ENCODE results near the gene PRR32.
"Not testable (repeated sequence)": the region's sequence is repeated elsewhere in the genome, so short reads cannot be mapped to it uniquely, and the experiment has no call there.

PRR32 gene, protein sequence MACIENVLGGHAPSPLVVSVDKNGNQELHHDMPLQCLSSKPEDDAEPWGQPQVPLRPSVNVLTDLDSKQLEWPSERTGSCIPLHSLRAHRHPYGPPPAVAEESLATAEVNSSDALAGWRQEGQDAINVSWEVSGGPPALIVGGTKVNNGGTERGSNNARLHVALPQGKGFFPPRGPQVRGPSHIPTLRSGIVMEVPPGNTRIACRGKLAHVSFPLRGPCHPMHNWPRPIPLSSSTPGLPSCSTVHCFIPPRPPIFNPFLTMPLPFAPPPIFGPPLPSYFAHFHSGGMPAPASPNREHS
- 0 reads per million in 9 experiments for total RNA-seq

DNA sequence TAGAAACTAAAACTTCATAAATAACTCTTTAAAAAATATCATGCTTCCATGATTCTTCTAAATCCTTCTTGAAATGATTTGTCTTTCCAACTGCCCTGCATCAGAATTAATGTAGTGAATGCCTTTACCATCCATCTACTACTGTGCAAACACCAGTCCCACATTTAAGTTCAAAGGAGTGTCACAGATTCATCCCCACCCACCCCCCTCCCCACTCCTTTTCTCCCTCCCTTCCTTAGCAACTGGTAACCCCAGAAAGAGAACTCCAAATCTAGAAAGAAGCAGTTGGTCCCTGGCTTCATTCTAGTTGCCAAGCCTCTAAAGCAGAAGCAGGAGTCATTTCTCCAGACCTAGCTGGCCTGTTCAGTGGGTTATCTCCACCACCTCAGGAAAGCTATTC is at the start of gene PRR32:
PRR32 (plus strand) TSS at position 301 of the 400 bp plus-strand sequence. CDS start 115 bp downstream, outside the sequence.
- no peak for ATAC-seq (replicated peaks)
- Mint-ChIP-seq H3K27me3 (no peaks in the 10 kb centered on the region), H3K4me3 (no peak within 1 kb of the TSS), H3K27ac (no peak within 1 kb of the TSS), H3K36me3 (ENCODE audit: insufficient read depth) (no peaks in the 10 kb centered on the region), H3K9me3 (peaks cover 0 to 4% of the 10 kb centered on the region in 2 donors), H3K4me1 (ENCODE audit: low read depth in 2 of 2) (no peaks in the 10 kb centered on the region)
- DNase-seq: no peak

DNA sequence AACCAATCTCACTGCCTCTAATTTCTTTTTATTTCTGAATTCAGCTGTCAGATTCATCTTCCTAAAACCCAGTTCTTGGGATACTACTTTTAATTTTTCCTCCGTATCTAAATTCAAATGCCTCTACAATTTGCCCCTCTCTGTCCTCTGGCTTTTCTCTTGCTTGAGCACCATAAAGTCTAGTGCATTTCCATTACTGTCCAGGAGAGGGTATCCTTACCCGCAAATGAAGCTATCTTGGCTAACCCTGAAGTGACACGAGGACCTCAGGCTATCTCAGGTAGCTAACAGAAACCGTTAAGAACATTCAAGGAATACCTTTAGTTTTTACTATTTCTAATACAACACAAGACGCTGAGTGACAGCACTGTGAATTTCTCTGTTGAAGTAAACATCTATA is 49.4 kb upstream of the PRR32 start:
- DNase-seq (no peak), ATAC-seq (replicated peaks) (no peak)

DNA sequence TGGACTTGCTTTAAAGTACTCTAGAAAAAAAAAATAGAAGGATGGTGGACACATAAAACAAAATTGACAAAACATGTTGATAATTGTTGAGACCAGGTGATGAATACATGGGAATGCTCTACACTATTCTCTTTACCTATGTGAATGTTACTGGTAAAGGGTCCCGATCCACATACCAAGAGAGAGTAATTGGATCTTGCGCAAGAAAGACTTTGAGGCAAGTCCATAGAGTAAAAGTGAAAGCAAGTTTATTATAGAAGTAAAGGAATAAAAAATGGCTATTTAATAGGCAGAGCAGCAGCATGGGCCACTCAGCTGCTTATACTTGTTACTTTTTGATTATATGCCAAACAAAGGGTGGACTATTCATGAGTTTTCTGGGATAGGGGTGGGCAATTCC is 34.0 kb upstream of the PRR32 start:
- Mint-ChIP-seq H3K9me3 (peaks cover 0 to 5% of the 10 kb centered on the region in 2 donors), H3K27me3 (no peaks in the 10 kb centered on the region), H3K36me3 (ENCODE audit: insufficient read depth) (peaks cover 4% of the 10 kb centered on the region), H3K4me3 (no peak overlapping the region), H3K27ac (no peak overlapping the region), H3K4me1 (ENCODE audit: low read depth in 2 of 2) (no peaks in the 10 kb centered on the region)
- DNase-seq: no peak
- no peak for ATAC-seq (replicated peaks)

More for the DNA sequence above, 49.4 kb upstream of the PRR32 start:
- H3K4me1 Mint-ChIP-seq (ENCODE audit: low read depth in 2 of 2): no peaks in the 10 kb centered on the region
- H3K27me3 Mint-ChIP-seq: no peaks in the 10 kb centered on the region
- peaks cover 0 to 3% of the 10 kb centered on the region in 2 donors for H3K9me3 Mint-ChIP-seq
- H3K4me3 Mint-ChIP-seq: no peak overlapping the region
- no peaks in the 10 kb centered on the region for H3K36me3 Mint-ChIP-seq (ENCODE audit: insufficient read depth)
- no peak overlapping the region for H3K27ac Mint-ChIP-seq

DNA sequence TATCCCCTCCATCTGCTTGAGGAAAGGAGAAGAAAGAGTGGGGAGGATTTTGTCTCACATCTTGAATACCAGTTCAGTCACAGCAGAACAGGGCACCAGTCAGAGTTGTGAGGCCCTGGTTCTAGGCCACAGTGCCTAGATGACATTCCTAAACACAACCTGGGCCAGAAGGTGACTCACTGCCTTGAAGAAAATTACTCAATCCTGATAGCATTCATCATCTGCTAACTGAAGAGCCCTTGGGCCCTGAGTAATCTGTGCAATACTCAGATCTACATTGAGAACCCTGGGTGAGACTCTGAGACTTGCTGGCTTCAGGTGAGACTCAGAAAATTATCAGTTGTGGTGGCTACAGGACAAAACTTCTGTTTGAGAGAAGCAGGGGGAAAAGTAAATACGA is 20.5 kb upstream of the PRR32 start:
- H3K4me3 Mint-ChIP-seq: no peak overlapping the region
- no peaks in the 10 kb centered on the region for H3K4me1 Mint-ChIP-seq (ENCODE audit: low read depth in 2 of 2)

GRCh38 chrX:126806784-126807183 is 12.7 kb upstream of the PRR32 start:
- not testable (repeated sequence) for H3K27me3 Mint-ChIP-seq; ATAC-seq (replicated peaks); DNase-seq; H3K4me3 Mint-ChIP-seq; H3K9me3 Mint-ChIP-seq; H3K36me3 Mint-ChIP-seq (ENCODE audit: insufficient read depth); H3K4me1 Mint-ChIP-seq (ENCODE audit: low read depth in 2 of 2); H3K27ac Mint-ChIP-seq

More for the DNA sequence above, 20.5 kb upstream of the PRR32 start:
- no peak for DNase-seq
- Mint-ChIP-seq H3K36me3 (ENCODE audit: insufficient read depth) (no peaks in the 10 kb centered on the region), H3K27ac (no peak overlapping the region), H3K27me3 (no peaks in the 10 kb centered on the region), H3K9me3 (peaks cover 0 to 2% of the 10 kb centered on the region in 2 donors)
- no peak for ATAC-seq (replicated peaks)

DNA sequence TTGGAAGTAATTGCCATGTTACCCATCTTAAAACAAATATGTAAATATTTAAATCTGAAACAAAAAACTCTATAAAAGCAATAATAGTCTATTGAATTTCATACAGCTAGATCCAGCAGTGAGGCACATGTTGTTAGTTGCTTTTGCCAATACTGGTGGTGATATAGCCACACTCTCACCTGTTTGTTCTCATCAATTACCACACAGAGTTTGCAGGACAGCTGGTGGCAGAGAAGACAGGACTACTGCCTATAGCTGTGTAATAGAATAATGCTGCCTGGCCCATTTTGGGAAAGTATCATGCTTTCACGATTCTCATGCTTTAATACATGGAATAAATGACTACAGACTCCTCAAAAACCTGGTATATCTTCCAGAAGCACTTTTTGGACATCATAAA is 3.7 kb upstream of the PRR32 start:
- Mint-ChIP-seq H3K4me3 (no peak overlapping the region), H3K27ac (no peak overlapping the region), H3K9me3 (no peaks in the 10 kb centered on the region), H3K27me3 (no peaks in the 10 kb centered on the region), H3K4me1 (ENCODE audit: low read depth in 2 of 2) (no peaks in the 10 kb centered on the region), H3K36me3 (ENCODE audit: insufficient read depth) (no peaks in the 10 kb centered on the region)
- DNase-seq (no peak), ATAC-seq (replicated peaks) (no peak)

- H3K4me3 Mint-ChIP-seq: no peak overlapping the region
- H3K9me3 Mint-ChIP-seq: peaks cover 0 to 4% of the 10 kb centered on the region in 2 donors
- H3K27ac Mint-ChIP-seq: no peak overlapping the region
Observed at GRCh38 chrX:126820700-126821420, 1.3 kb downstream of the PRR32 start.

GRCh38 chrX:126824338-126825007 is 4.9 kb downstream of the PRR32 start:
- no peak overlapping the region for H3K27ac Mint-ChIP-seq
- H3K4me1 Mint-ChIP-seq (ENCODE audit: low read depth in 2 of 2): no peaks in the 10 kb centered on the region
- no peak for DNase-seq
- peaks cover 0 to 4% of the 10 kb centered on the region in 2 donors for H3K9me3 Mint-ChIP-seq
- no peak for ATAC-seq (replicated peaks)
- no peak overlapping the region for H3K4me3 Mint-ChIP-seq
- H3K36me3 Mint-ChIP-seq (ENCODE audit: insufficient read depth): no peaks in the 10 kb centered on the region
- H3K27me3 Mint-ChIP-seq: no peaks in the 10 kb centered on the region

More at GRCh38 chrX:126820700-126821420, 1.3 kb downstream of the PRR32 start:
- no peaks in the 10 kb centered on the region for H3K4me1 Mint-ChIP-seq (ENCODE audit: low read depth in 2 of 2)
- ATAC-seq (replicated peaks): no peak
- no peaks in the 10 kb centered on the region for H3K36me3 Mint-ChIP-seq (ENCODE audit: insufficient read depth)
- DNase-seq: no peak
- no peaks in the 10 kb centered on the region for H3K27me3 Mint-ChIP-seq

GRCh38 chrX:126825566-126826193 is 6.2 kb downstream of the PRR32 start:
- Mint-ChIP-seq H3K36me3 (ENCODE audit: insufficient read depth) (no peaks in the 10 kb centered on the region), H3K9me3 (peaks cover 0 to 4% of the 10 kb centered on the region in 2 donors), H3K4me3 (no peak overlapping the region), H3K4me1 (ENCODE audit: low read depth in 2 of 2) (no peaks in the 10 kb centered on the region), H3K27me3 (no peaks in the 10 kb centered on the region), H3K27ac (no peak overlapping the region)
- DNase-seq (no peak), ATAC-seq (replicated peaks) (no peak)

GRCh38 chrX:126836186-126836585 is 16.7 kb downstream of the PRR32 start:
- Mint-ChIP-seq H3K9me3 (peaks cover 0 to 2% of the 10 kb centered on the region in 2 donors), H3K27me3 (no peaks in the 10 kb centered on the region), H3K27ac (no peak overlapping the region), H3K36me3 (ENCODE audit: insufficient read depth) (no peaks in the 10 kb centered on the region), H3K4me1 (ENCODE audit: low read depth in 2 of 2) (no peaks in the 10 kb centered on the region), H3K4me3 (no peak overlapping the region)
- ATAC-seq (replicated peaks): no peak
- DNase-seq: no peak

GRCh38 chrX:126847143-126847542 is 27.6 kb downstream of the PRR32 start:
- H3K36me3 Mint-ChIP-seq (ENCODE audit: insufficient read depth): no peaks in the 10 kb centered on the region
- no peak overlapping the region for H3K4me3 Mint-ChIP-seq
- DNase-seq (no peak), ATAC-seq (replicated peaks) (no peak)
- H3K27ac Mint-ChIP-seq: no peak overlapping the region
- H3K4me1 Mint-ChIP-seq (ENCODE audit: low read depth in 2 of 2): no peaks in the 10 kb centered on the region
- H3K9me3 Mint-ChIP-seq: peaks cover 3 to 7% of the 10 kb centered on the region in 2 donors
- H3K27me3 Mint-ChIP-seq: no peaks in the 10 kb centered on the region

GRCh38 chrX:126855839-126856524 is 36.5 kb downstream of the PRR32 start:
- peaks cover 0 to 4% of the 10 kb centered on the region in 2 donors for H3K9me3 Mint-ChIP-seq
- ATAC-seq (replicated peaks) (no peak), DNase-seq (no peak)
- no peaks in the 10 kb centered on the region for H3K27me3 Mint-ChIP-seq
- H3K27ac Mint-ChIP-seq: no peak overlapping the region
- no peaks in the 10 kb centered on the region for H3K4me1 Mint-ChIP-seq (ENCODE audit: low read depth in 2 of 2)
- no peak overlapping the region for H3K4me3 Mint-ChIP-seq
- H3K36me3 Mint-ChIP-seq (ENCODE audit: insufficient read depth): no peaks in the 10 kb centered on the region
